Endothelial cell of umbilical vein (primary cell): ENCODE data around the gene RAB40C. TPM values are rescaled to one million over a fixed set of nuclear protein-coding genes. Genes with fewer than 3 reads are reported as not detected.

Experiments
- BruUV-seq: library from RNA; stranded (reverse); fragments of 400-500 nt; replicated peaks from 2 replicates; lab custom pipeline; 2021; lab: Mats Ljungman, UMichigan
- CTCF ChIA-PET: fragments of 300-600, 350-600 bp; sonication (Branson Sonifier 250); formaldehyde crosslinking; loops from one replicate; lab custom pipeline; 2021; ENCODE audit warnings: antibody characterized with exemption, inconsistent platforms; lab: Charles Lee
- POLR2A ChIA-PET: fragments of 300-600, 350-600 bp; sonication (Branson Sonifier 250); formaldehyde crosslinking; loops from one replicate; lab custom pipeline; 2021; ENCODE audit warnings: antibody characterized with exemption, inconsistent platforms; lab: Charles Lee
- DNase-seq: peaks from one replicate; pipeline ENCODE4 v3.0.0-alpha.2; 2011; ENCODE audit warnings: low read depth, low spot score
- FAIRE-seq: peaks from 2 replicates; lab custom pipeline; 2011; peaks lifted over from hg19 to GRCh38; lab: Jason Lieb, UNC
- H2AFZ ChIP-seq: 2 replicates; pipeline ENCODE4 v1.6.0; 2012; ENCODE audit warnings: low read depth, low read length, control low read depth, inconsistent platforms
- H3K27ac ChIP-seq: 2 replicates; pipeline ENCODE4 v1.5.1; 2011; ENCODE audit warnings: low read depth, mild to moderate bottlenecking, control low read depth, low read length, moderate library complexity; ENCODE audit not compliant: insufficient read depth
- H3K27me3 ChIP-seq, 2 experiments: 2 replicates each; pipeline versions ENCODE4 v1.6.0 to v1.6.1; 2011; ENCODE audit warnings: low read length in 2 of 2, mixed read lengths in 1 of 2; ENCODE audit not compliant: control insufficient read depth in 2 of 2, insufficient read depth in 2 of 2
- H3K36me3 ChIP-seq, 2 experiments: 2 replicates in 1 of 2; 3 replicates in 1 of 2; pipeline ENCODE4 v1.5.1; 2011; ENCODE audit warnings: low read length in 2 of 2, mild to moderate bottlenecking in 1 of 2, moderate library complexity in 1 of 2; ENCODE audit not compliant: control insufficient read depth in 2 of 2, insufficient read depth in 2 of 2; ENCODE audit errors: extremely low read depth in 1 of 2
- H3K4me1 ChIP-seq: 3 replicates; pipeline ENCODE4 v1.5.1; 2011; ENCODE audit warnings: mild to moderate bottlenecking, low read length; ENCODE audit not compliant: control insufficient read depth, insufficient read depth; ENCODE audit errors: extremely low read depth
- H3K4me2 ChIP-seq: 2 replicates; pipeline ENCODE4 v1.6.1; 2011; ENCODE audit warnings: low read length, control low read depth, mixed read lengths; ENCODE audit not compliant: insufficient read depth
- H3K4me3 ChIP-seq, 3 experiments: fragments of 200-600 bp in 1 of 3; sonication (generic), shearing (Covaris generic) in 1 of 3; replicated peaks in 1 of 3; 2 replicates each; pipeline ENCODE4 v1.5.1; 2011 to 2016; ENCODE audit warnings: control low read depth in 3 of 3, low read length in 3 of 3, mild to moderate bottlenecking in 2 of 3, inconsistent platforms in 1 of 3, low read depth in 1 of 3, moderate library complexity in 1 of 3; ENCODE audit not compliant: insufficient read depth in 1 of 3
- H3K79me2 ChIP-seq: 2 replicates; pipeline ENCODE4 v1.6.0; 2012; ENCODE audit warnings: low read length, inconsistent platforms; ENCODE audit not compliant: control insufficient read depth, insufficient read depth
- H3K9ac ChIP-seq: replicated peaks from 2 replicates; pipeline ENCODE3; 2011; ENCODE audit warnings: low read length, control low read depth; ENCODE audit not compliant: insufficient read depth; ENCODE audit errors: extremely low read depth
- H3K9me1 ChIP-seq: replicated peaks from 3 replicates; pipeline ENCODE4 v1.6.0; 2011; ENCODE audit warnings: mild to moderate bottlenecking, low read length; ENCODE audit not compliant: control insufficient read depth, insufficient read depth; ENCODE audit errors: extremely low read depth
- H3K9me3 ChIP-seq: replicated peaks from 2 replicates; pipeline ENCODE4 v1.5.1; 2012; ENCODE audit warnings: low read length, inconsistent platforms; ENCODE audit not compliant: control insufficient read depth, insufficient read depth
- H4K20me1 ChIP-seq: replicated peaks from 2 replicates; pipeline ENCODE3; 2011; ENCODE audit warnings: mild to moderate bottlenecking, low read length; ENCODE audit not compliant: control insufficient read depth, insufficient read depth; ENCODE audit errors: extremely low read depth
- EZH2 ChIP-seq: IDR thresholded peaks from 2 replicates; pipeline ENCODE4 v1.6.1; 2012; ENCODE audit warnings: borderline replicate concordance, low read depth, mild to moderate bottlenecking, moderate library complexity, low read length, inconsistent platforms; ENCODE audit not compliant: severe bottlenecking
- FOS ChIP-seq: IDR thresholded peaks from 2 replicates; pipeline ENCODE4 v1.6.1; 2011; ENCODE audit warnings: mild to moderate bottlenecking, low read length, moderate library complexity, borderline replicate concordance; ENCODE audit not compliant: insufficient read depth
- GATA2 ChIP-seq: IDR thresholded peaks from 2 replicates; pipeline ENCODE4 v1.7.0; 2011; ENCODE audit warnings: low read depth, mild to moderate bottlenecking, moderate library complexity, mixed read lengths, low read length; ENCODE audit not compliant: insufficient read length, insufficient read depth
- JUN ChIP-seq: IDR thresholded peaks from 2 replicates; pipeline ENCODE4 v1.6.1; 2011; ENCODE audit warnings: borderline replicate concordance, low read depth; ENCODE audit not compliant: insufficient read length, insufficient read depth
- MYC ChIP-seq: IDR thresholded peaks from one replicate; pipeline ENCODE4 v1.6.1; 2011; ENCODE audit warnings: mild to moderate bottlenecking, low read depth, low read length
- POLR2A ChIP-seq: IDR thresholded peaks from 2 replicates; pipeline ENCODE4 v1.6.1; 2012; ENCODE audit warnings: low read depth, mild to moderate bottlenecking, control low read depth, low read length
- POLR2AphosphoS5 ChIP-seq: IDR thresholded peaks from 2 replicates; pipeline ENCODE4 v1.6.1; 2012; ENCODE audit warnings: low read depth, mild to moderate bottlenecking, control low read depth, low read length, moderate library complexity; ENCODE audit not compliant: insufficient read depth
- dilution Hi-C: fragments of 300-500 bp; cut with MboI; formaldehyde crosslinking; loops from one replicate; pipeline ENCODE4 v1.15.0; 2019; ENCODE audit warnings: low sequenced_read_pairs; ENCODE audit not compliant: extremely low pct_ligation_motif_present
- intact Hi-C: fragments of 100-400 bp; cut with micrococcal nuclease; formaldehyde crosslinking; loops from one replicate; pipeline ENCODE4 v1.10.0; 2022
- polyA plus RNA-seq, 4 experiments: library from polyadenylated mRNA; depleted of rRNA in 3 of 4; stranded (reverse) in 3 of 4; unstranded in 1 of 4; fragments of >200 nt; gene quantifications; 2 replicates each; pipeline versions ENCODE4 v1.2.1 to v1.2.3, GENCODE V29; 2011 to 2012; ENCODE audit warnings: missing spikeins in 1 of 4
- total RNA-seq: library from RNA; stranded (reverse); gene quantifications from 2 replicates; pipeline ENCODE4 v1.2.3, GENCODE V29; 2021
- TF ChIP-seq, protein P1 (sequence below), 2 donors: IDR thresholded peaks; 1 replicate in 1 of 2; 2 replicates in 1 of 2; pipeline ENCODE4 v1.5.1; 2011; ENCODE audit warnings: low read length in 2 of 2, mild to moderate bottlenecking in 2 of 2, moderate library complexity in 2 of 2, control low read depth in 1 of 2, inconsistent platforms in 1 of 2, low read depth in 1 of 2; ENCODE audit not compliant: insufficient read depth in 1 of 2; ENCODE audit errors: extremely low read depth in 1 of 2
- TF ChIP-seq, protein P2 (sequence below): IDR thresholded peaks from 2 replicates; pipeline ENCODE4 v1.6.1; 2011; ENCODE audit not compliant: insufficient read depth, insufficient read length

RAB40C gene
- total and polyA plus RNA-seq, 2 donors (not counting 3 experiments of a cell fraction or from before 2014, with no cell fraction given): 12.4 to 18.8 TPM

DNA sequence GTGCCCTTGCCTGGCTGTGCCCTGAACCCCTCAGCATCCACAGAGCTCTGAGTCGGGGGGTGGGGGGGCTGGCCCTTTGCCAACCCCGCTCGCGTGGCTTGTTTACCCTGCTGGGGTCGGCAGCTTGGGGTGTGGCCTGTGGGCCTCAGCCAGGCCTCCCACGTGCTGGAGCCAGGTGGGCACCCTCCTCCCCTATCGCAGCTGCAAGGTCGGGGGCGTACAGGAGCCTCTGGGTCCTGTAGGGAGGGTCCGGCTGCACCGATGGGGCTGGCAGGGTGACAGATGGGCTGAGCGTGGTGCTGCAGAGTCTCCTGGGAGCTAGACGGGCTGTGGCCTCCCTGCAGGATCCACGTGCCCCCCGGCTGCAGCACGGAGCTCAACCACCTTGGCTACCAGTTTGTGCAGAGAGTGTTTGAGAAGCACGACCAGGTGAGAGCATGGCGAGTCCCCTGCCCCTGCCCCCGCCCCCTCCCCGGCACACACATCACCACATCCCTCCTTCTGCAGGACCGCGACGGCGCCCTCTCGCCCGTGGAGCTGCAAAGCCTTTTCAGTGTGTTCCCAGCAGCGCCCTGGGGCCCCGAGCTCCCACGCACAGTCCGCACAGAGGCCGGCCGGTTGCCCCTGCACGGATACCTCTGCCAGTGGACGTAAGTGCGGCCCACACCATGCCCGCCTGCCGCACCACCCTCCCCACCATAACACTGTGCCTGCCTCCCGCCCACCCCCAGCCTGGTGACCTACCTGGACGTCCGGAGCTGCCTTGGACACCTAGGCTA lies 81.7 kb downstream of the RAB40C start:
- H3K79me2 ChIP-seq: peaks cover 18% of the 10 kb centered on the region
- intact Hi-C loops: no loop called here

DNA sequence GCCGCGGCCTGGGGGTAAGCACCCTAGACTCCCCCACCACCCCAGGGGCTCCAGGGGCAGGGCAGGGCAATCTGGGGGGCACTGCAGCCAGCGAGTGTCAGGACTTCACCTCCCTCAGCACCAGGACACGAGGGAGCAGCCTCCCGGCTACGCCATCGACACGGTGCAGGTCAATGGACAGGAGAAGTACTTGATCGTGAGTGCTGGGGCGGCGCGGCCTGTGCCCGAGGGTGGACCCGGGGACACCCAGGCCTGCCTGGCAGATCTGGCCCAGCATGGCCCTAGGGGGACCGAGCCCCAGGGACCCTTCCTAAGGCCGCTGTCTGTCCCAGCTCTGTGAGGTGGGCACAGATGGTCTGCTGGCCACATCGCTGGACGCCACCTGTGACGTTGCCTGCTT lies 82.5 kb downstream of the RAB40C start:
- Histone ChIP-seq H4K20me1 (no peaks in the 10 kb centered on the region), H2AFZ (no peak overlapping the region), H3K4me2 (no peak overlapping the region), H3K79me2 (peaks cover 18% of the 10 kb centered on the region), H3K9me3 (no peaks in the 10 kb centered on the region), H3K9ac (no peak overlapping the region), H3K4me1 (no peaks in the 10 kb centered on the region), H3K9me1 (no peaks in the 10 kb centered on the region), H3K27ac (no peak overlapping the region), H3K36me3 (peaks cover 5 to 35% of the 10 kb centered on the region in 2 experiments), H3K4me3 (no peak overlapping the region), H3K27me3 (no peaks in the 10 kb centered on the region)
- FAIRE-seq (no peak), DNase-seq (no peak)
- ChIA-PET CTCF (no interaction called here), POLR2A (no interaction called here)
- no TSS peak for BruUV-seq
- dilution Hi-C loops (no loop called here), intact Hi-C loops (no loop called here)
- TF ChIP-seq FOS (no peak), POLR2A (no peak), POLR2AphosphoS5 (no peak), MYC (no peak), GATA2 (no peak), EZH2 (no peak), JUN (no peak)
- TF ChIP-seq, protein P1, sequence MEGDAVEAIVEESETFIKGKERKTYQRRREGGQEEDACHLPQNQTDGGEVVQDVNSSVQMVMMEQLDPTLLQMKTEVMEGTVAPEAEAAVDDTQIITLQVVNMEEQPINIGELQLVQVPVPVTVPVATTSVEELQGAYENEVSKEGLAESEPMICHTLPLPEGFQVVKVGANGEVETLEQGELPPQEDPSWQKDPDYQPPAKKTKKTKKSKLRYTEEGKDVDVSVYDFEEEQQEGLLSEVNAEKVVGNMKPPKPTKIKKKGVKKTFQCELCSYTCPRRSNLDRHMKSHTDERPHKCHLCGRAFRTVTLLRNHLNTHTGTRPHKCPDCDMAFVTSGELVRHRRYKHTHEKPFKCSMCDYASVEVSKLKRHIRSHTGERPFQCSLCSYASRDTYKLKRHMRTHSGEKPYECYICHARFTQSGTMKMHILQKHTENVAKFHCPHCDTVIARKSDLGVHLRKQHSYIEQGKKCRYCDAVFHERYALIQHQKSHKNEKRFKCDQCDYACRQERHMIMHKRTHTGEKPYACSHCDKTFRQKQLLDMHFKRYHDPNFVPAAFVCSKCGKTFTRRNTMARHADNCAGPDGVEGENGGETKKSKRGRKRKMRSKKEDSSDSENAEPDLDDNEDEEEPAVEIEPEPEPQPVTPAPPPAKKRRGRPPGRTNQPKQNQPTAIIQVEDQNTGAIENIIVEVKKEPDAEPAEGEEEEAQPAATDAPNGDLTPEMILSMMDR (IDR thresholded peaks at IDR 0.05; ENCODE audit: extremely low read depth in 1 of 2, insufficient read depth in 1 of 2, low read depth in 1 of 2, low read length in 2 of 2): no peak
- TF ChIP-seq, protein P2, sequence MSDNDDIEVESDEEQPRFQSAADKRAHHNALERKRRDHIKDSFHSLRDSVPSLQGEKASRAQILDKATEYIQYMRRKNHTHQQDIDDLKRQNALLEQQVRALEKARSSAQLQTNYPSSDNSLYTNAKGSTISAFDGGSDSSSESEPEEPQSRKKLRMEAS: no peak

More for the DNA sequence above, 81.7 kb downstream of the RAB40C start:
- no peak overlapping the region for H3K4me2 ChIP-seq
- no TSS peak for BruUV-seq
- no peaks in the 10 kb centered on the region for H3K4me1 ChIP-seq
- no peaks in the 10 kb centered on the region for H3K9me1 ChIP-seq
- POLR2A ChIA-PET: no interaction called here
- CTCF ChIA-PET: no interaction called here
- H3K9ac ChIP-seq: no peak overlapping the region
- no peaks in the 10 kb centered on the region for H3K9me3 ChIP-seq
- peaks cover 5 to 35% of the 10 kb centered on the region in 2 experiments for H3K36me3 ChIP-seq
- dilution Hi-C loops: no loop called here
- FAIRE-seq (no peak), DNase-seq (no peak)
- H4K20me1 ChIP-seq: no peaks in the 10 kb centered on the region
- H3K4me3 ChIP-seq: no peak overlapping the region
- no peaks in the 10 kb centered on the region for H3K27me3 ChIP-seq
- TF ChIP-seq JUN: no peak
- TF ChIP-seq, protein P2: no peak
- TF ChIP-seq POLR2AphosphoS5: no peak
- TF ChIP-seq EZH2: no peak
- TF ChIP-seq MYC: no peak
- no peak for TF ChIP-seq GATA2
- no peak for TF ChIP-seq FOS
- H3K27ac ChIP-seq: no peak overlapping the region
- no peak overlapping the region for H2AFZ ChIP-seq
